ENCODE measurements around the gene GPR82.

GPR82 gene

GRCh38 chrX:41779030-41779564 is 55.1 kb downstream of the GPR82 start:
- ChIA-PET CTCF (interaction anchor here (0.6 to 1.7 kb wide), 2 partner anchors 27 to 1971 kb away, joined by 3 to 4 read pairs; no protein-coding TSS in a partner anchor), POLR2A (no interaction called here)
- DNase-seq (ENCODE audit: extremely low spot score) = no peak
- no peak for TF ChIP-seq CTCF (IDR thresholded peaks at IDR 0.05; ENCODE audit: control extremely low read depth, extremely low read depth, low read depth, missing control alignments)
